GM23338 (cell line): ENCODE data around the gene DDX24.

Source experiments
- EZH2 ChIP-seq: fragments of 200-600 bp; sonication (generic); IDR thresholded peaks from one replicate; pipeline ENCODE4 v1.8.0; 2017; ENCODE audit warnings: antibody characterized with exemption, mild to moderate bottlenecking, low read depth; ENCODE audit not compliant: unreplicated experiment
- POLR2AphosphoS5 ChIP-seq: IDR thresholded peaks from 2 replicates; pipeline ENCODE4 v1.6.1; 2016; ENCODE audit warnings: antibody characterized with exemption, low read depth
- STAT1 ChIP-seq: IDR thresholded peaks from one replicate; pipeline ENCODE4 v1.6.1; 2016; ENCODE audit warnings: antibody characterized with exemption; ENCODE audit not compliant: unreplicated experiment
- ZNF331 ChIP-seq: fragments of 250-450 bp; sonication (Bioruptor Pico); IDR thresholded peaks from 2 replicates; pipeline ENCODE4 v1.5.0; 2020; ENCODE audit warnings: low read depth, mild to moderate bottlenecking, moderate library complexity
- TF ChIP-seq, protein P1 (sequence below), 2 experiments: fragments of 200-600 bp in 1 of 2; sonication (generic) in 1 of 2; conservative IDR thresholded peaks; 2 replicates each; pipeline versions ENCODE4 v1.5.1 to v1.6.1; 2016 to 2017; ENCODE audit warnings: antibody characterized with exemption in 2 of 2, low read depth in 2 of 2, mild to moderate bottlenecking in 2 of 2, moderate library complexity in 1 of 2
- TF ChIP-seq, protein P2 (sequence below): IDR thresholded peaks from one replicate; pipeline ENCODE4 v1.6.1; 2018; ENCODE audit warnings: antibody characterized with exemption; ENCODE audit not compliant: unreplicated experiment

DNA sequence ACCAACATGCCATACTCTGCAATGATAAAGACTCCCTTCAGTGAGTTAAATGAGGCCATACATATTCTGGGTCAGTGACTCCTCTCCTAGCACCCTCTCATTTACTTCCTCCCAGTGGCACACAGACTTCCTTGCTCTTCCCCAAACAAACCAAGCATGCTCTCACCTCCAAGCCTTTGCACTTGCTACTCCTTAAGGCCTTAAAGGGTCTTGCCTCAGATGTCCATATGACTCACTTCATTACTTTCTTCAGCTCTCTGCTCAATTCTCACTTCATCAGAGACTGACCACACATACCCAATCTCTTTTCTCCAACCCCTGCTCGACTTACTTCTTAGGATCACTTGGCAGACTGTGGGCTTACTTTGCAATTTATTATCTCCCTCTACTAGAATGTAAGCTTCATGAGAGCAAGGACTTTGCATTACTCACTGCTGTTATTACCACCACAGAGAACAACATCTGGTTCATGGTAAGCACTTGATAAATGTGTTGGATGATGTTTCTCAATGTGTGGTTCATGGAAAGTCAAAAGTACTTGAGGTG, 22.8 kb downstream of the DDX24 start:
- no peak for TF ChIP-seq EZH2
- TF ChIP-seq, protein P1, sequence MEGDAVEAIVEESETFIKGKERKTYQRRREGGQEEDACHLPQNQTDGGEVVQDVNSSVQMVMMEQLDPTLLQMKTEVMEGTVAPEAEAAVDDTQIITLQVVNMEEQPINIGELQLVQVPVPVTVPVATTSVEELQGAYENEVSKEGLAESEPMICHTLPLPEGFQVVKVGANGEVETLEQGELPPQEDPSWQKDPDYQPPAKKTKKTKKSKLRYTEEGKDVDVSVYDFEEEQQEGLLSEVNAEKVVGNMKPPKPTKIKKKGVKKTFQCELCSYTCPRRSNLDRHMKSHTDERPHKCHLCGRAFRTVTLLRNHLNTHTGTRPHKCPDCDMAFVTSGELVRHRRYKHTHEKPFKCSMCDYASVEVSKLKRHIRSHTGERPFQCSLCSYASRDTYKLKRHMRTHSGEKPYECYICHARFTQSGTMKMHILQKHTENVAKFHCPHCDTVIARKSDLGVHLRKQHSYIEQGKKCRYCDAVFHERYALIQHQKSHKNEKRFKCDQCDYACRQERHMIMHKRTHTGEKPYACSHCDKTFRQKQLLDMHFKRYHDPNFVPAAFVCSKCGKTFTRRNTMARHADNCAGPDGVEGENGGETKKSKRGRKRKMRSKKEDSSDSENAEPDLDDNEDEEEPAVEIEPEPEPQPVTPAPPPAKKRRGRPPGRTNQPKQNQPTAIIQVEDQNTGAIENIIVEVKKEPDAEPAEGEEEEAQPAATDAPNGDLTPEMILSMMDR (conservative IDR thresholded peaks at IDR 0.05; ENCODE audit: low read depth in 2 of 2): no peak
- TF ChIP-seq, protein P2, sequence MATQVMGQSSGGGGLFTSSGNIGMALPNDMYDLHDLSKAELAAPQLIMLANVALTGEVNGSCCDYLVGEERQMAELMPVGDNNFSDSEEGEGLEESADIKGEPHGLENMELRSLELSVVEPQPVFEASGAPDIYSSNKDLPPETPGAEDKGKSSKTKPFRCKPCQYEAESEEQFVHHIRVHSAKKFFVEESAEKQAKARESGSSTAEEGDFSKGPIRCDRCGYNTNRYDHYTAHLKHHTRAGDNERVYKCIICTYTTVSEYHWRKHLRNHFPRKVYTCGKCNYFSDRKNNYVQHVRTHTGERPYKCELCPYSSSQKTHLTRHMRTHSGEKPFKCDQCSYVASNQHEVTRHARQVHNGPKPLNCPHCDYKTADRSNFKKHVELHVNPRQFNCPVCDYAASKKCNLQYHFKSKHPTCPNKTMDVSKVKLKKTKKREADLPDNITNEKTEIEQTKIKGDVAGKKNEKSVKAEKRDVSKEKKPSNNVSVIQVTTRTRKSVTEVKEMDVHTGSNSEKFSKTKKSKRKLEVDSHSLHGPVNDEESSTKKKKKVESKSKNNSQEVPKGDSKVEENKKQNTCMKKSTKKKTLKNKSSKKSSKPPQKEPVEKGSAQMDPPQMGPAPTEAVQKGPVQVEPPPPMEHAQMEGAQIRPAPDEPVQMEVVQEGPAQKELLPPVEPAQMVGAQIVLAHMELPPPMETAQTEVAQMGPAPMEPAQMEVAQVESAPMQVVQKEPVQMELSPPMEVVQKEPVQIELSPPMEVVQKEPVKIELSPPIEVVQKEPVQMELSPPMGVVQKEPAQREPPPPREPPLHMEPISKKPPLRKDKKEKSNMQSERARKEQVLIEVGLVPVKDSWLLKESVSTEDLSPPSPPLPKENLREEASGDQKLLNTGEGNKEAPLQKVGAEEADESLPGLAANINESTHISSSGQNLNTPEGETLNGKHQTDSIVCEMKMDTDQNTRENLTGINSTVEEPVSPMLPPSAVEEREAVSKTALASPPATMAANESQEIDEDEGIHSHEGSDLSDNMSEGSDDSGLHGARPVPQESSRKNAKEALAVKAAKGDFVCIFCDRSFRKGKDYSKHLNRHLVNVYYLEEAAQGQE: no peak
- TF ChIP-seq STAT1: no peak
- TF ChIP-seq ZNF331: no peak
- no peak for TF ChIP-seq POLR2AphosphoS5
